ENCODE results near the gene PDCD7.

Gene PDCD7

GRCh38 chr15:65092911-65093792, 40.5 kb downstream of the PDCD7 start:
- Histone ChIP-seq H3K27ac (no peak overlapping the region; the same call in 1 of the 2 replicates), H4K20me1 (no peaks in the 10 kb centered on the region), H3K4me2 (no peak overlapping the region), H3K9ac (no peak overlapping the region), H3K36me3 (peaks cover 13% of the 10 kb centered on the region), H3K9me3 (no peaks in the 10 kb centered on the region), H3K27me3 (no peaks in the 10 kb centered on the region), H3K4me3 (no peak overlapping the region), H3K4me1 (no peaks in the 10 kb centered on the region)
- TF ChIP-seq Cebpa-rat (IDR thresholded peaks at IDR 0.05), result no peak

- Histone ChIP-seq H3K4me1 (no peaks in the 10 kb centered on the region), H3K9ac (no peak overlapping the region; the same call in 1 of the 2 replicates), H4K20me1 (no peaks in the 10 kb centered on the region), H3K27ac (no peak overlapping the region), H3K36me3 (peaks cover 3% of the 10 kb centered on the region; the same call in 1 of the 2 replicates), H3K4me3 (no peak overlapping the region), H3K4me2 (no peak overlapping the region), H3K27me3 (no peaks in the 10 kb centered on the region), H3K9me3 (no peaks in the 10 kb centered on the region)
- no peak for TF ChIP-seq Cebpa-rat (IDR thresholded peaks at IDR 0.05)
These were observed 41.5 kb downstream of the PDCD7 start for GRCh38 chr15:65091946-65092770.

- H3K9me3 ChIP-seq, result no peaks in the 10 kb centered on the region
- H3K9ac ChIP-seq, result no peak overlapping the region
- H3K36me3 ChIP-seq, result no peaks in the 10 kb centered on the region
- no peak overlapping the region for H3K4me3 ChIP-seq
- TF ChIP-seq Cebpa-rat (IDR thresholded peaks at IDR 0.05), result no peak
- H4K20me1 ChIP-seq, result no peaks in the 10 kb centered on the region
- no peak overlapping the region for H3K4me2 ChIP-seq
- no peaks in the 10 kb centered on the region for H3K27me3 ChIP-seq
- H3K27ac ChIP-seq, result no peak overlapping the region
- H3K4me1 ChIP-seq, result peaks cover 11% of the 10 kb centered on the region
These were observed 44.3 kb downstream of the PDCD7 start for GRCh38 chr15:65089206-65089824.

- Histone ChIP-seq H3K4me2 (no peak overlapping the region), H4K20me1 (no peaks in the 10 kb centered on the region), H3K9me3 (no peaks in the 10 kb centered on the region), H3K27ac (no peak overlapping the region), H3K36me3 (no peaks in the 10 kb centered on the region), H3K4me1 (peaks cover 11% of the 10 kb centered on the region), H3K9ac (no peak overlapping the region), H3K4me3 (no peak overlapping the region), H3K27me3 (no peaks in the 10 kb centered on the region)
- TF ChIP-seq Cebpa-rat (IDR thresholded peaks at IDR 0.05), result no peak
These were observed 45.0 kb downstream of the PDCD7 start for GRCh38 chr15:65088643-65089021.

- Histone ChIP-seq H3K9ac (no peak overlapping the region), H3K9me3 (no peaks in the 10 kb centered on the region), H3K27ac (no peak overlapping the region), H4K20me1 (no peaks in the 10 kb centered on the region), H3K4me3 (no peak overlapping the region), H3K27me3 (no peaks in the 10 kb centered on the region), H3K36me3 (no peaks in the 10 kb centered on the region), H3K4me2 (no peak overlapping the region), H3K4me1 (peaks cover 15% of the 10 kb centered on the region)
- no peak for TF ChIP-seq Cebpa-rat (IDR thresholded peaks at IDR 0.05)
These were observed 45.5 kb downstream of the PDCD7 start for GRCh38 chr15:65087873-65088642.

- H3K4me2 ChIP-seq, result no peak overlapping the region
- H3K36me3 ChIP-seq, result no peaks in the 10 kb centered on the region
- no peaks in the 10 kb centered on the region for H4K20me1 ChIP-seq
- H3K9ac ChIP-seq, result no peak overlapping the region
- no peak for TF ChIP-seq Cebpa-rat (IDR thresholded peaks at IDR 0.05)
- H3K4me3 ChIP-seq, result no peak overlapping the region
- H3K27me3 ChIP-seq, result no peaks in the 10 kb centered on the region
- H3K27ac ChIP-seq, result peak overlapping the region; percentile 16; the same call in 1 of the 2 replicates
- H3K4me1 ChIP-seq, result peaks cover 21% of the 10 kb centered on the region
- H3K9me3 ChIP-seq, result no peaks in the 10 kb centered on the region
These were observed 46.2 kb downstream of the PDCD7 start for GRCh38 chr15:65087411-65087810.

GRCh38 chr15:65086680-65087111, 46.9 kb downstream of the PDCD7 start:
- H3K27ac ChIP-seq, result no peak overlapping the region
- H3K4me3 ChIP-seq, result no peak overlapping the region
- TF ChIP-seq Cebpa-rat (IDR thresholded peaks at IDR 0.05), result no peak
- H3K4me2 ChIP-seq, result no peak overlapping the region
- H4K20me1 ChIP-seq, result no peaks in the 10 kb centered on the region
- no peak overlapping the region for H3K9ac ChIP-seq
- H3K36me3 ChIP-seq, result no peaks in the 10 kb centered on the region
- H3K27me3 ChIP-seq, result no peaks in the 10 kb centered on the region
- H3K4me1 ChIP-seq, result peaks cover 28% of the 10 kb centered on the region
- no peaks in the 10 kb centered on the region for H3K9me3 ChIP-seq

GRCh38 chr15:65085990-65086679, 47.5 kb downstream of the PDCD7 start:
- H3K27me3 ChIP-seq, result no peaks in the 10 kb centered on the region

More at GRCh38 chr15:65085990-65086679, 47.5 kb downstream of the PDCD7 start:
- H3K4me2 ChIP-seq, result no peak overlapping the region
- peaks cover 34% of the 10 kb centered on the region for H3K4me1 ChIP-seq
- no peak overlapping the region for H3K4me3 ChIP-seq
- no peak for TF ChIP-seq Cebpa-rat (IDR thresholded peaks at IDR 0.05)
- no peak overlapping the region for H3K9ac ChIP-seq
- no peaks in the 10 kb centered on the region for H4K20me1 ChIP-seq
- no peaks in the 10 kb centered on the region for H3K36me3 ChIP-seq
- no peak overlapping the region; the same call in 1 of the 2 replicates for H3K27ac ChIP-seq
- H3K9me3 ChIP-seq, result no peaks in the 10 kb centered on the region
